ENCODE measurements around the gene SH3BGRL2.

SH3BGRL2 gene

DNA sequence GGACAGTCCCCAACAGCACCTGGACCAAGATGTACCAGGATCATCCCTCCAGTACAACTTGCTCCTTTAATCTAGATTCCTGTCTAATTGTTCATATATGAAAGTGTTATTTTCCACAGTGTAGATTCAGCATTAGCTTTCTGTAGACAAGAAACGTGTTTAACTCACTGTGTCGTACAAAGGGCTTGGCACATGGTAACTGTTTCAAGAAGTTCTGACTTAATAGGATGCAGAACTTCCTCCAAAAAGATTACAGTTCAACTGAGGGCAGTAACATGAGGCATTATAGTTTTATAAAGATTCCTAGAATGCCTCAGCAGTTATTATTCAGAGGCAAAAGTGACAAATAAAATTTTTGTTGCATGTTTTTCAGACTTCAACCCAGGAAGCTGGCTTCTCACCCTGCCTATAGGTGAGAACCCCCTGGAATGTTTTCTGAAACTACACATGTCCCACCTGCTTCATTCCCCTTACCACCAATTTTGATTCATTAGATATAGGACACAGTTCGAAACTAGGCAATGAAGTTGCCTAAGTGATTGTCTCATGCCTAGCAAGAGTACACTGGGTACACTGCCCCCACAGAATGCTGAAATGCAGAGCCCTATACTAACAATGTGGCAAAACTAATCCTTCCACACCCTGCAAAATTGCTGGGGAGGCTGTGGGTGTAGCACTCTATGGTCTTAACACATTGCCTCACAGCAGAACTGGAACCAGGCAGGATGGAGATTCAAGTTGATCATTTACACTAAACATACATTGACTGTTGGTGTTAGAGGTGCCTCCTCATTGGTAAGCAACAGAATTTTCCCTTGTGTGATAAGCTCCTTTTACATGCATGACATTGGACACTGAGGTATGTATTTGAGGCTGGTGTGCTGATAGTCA, 22.6 kb upstream of the SH3BGRL2 start:
- TF ChIP-seq SUZ12 (IDR thresholded peaks at IDR 0.05; ENCODE audit: extremely low read depth, insufficient read depth, insufficient read length) (no peak), YY1 (IDR thresholded peaks at IDR 0.05; ENCODE audit: insufficient read depth, insufficient read length) (no peak), ZNF274 (IDR thresholded peaks at IDR 0.05; ENCODE audit: low read depth, low read length) (no peak)
- no peak overlapping the region for H3K9ac ChIP-seq (ENCODE audit: insufficient read length, low read depth)
- H3K9me3 ChIP-seq (ENCODE audit: insufficient read depth, low read length), result no peaks in the 10 kb centered on the region
- no peaks in the 10 kb centered on the region for H3K27me3 ChIP-seq (ENCODE audit: insufficient read depth, insufficient read length)
- no peaks in the 10 kb centered on the region for H3K4me1 ChIP-seq (ENCODE audit: insufficient read depth, insufficient read length)
- DNase-seq (ENCODE audit: low read depth, low spot score), result no peak
- H3K36me3 ChIP-seq (ENCODE audit: insufficient read depth, insufficient read length, low read length), result no peaks in the 10 kb centered on the region
- H3K4me3 ChIP-seq (ENCODE audit: insufficient read length, low read depth), result no peak overlapping the region

DNA sequence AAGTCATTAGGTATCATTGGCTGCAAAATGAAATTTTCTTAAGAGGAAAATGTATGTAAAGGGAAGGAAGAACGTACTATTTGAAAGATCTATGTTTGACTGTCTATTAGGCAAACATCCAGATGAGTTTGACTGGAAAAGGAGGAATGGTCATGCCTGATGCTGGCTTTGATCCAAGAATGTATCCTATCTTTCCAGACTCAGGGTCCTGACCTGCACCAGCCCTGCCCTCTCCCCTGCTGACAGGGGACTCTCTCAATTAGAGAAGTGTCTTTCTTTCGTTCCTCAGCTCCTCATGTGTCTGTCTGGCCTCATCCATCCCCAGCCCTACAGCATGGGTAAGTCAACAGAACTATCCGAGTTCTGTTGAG, 21.9 kb upstream of the SH3BGRL2 start:
- H3K4me1 ChIP-seq (ENCODE audit: insufficient read depth, insufficient read length), result peaks cover 1% of the 10 kb centered on the region
- no peaks in the 10 kb centered on the region for H3K36me3 ChIP-seq (ENCODE audit: insufficient read depth, insufficient read length, low read length)
- no peak for TF ChIP-seq SUZ12 (IDR thresholded peaks at IDR 0.05; ENCODE audit: extremely low read depth, insufficient read depth, insufficient read length)
- TF ChIP-seq YY1 (IDR thresholded peaks at IDR 0.05; ENCODE audit: insufficient read depth, insufficient read length), result no peak
- no peak for TF ChIP-seq ZNF274 (IDR thresholded peaks at IDR 0.05; ENCODE audit: low read depth, low read length)
- no peaks in the 10 kb centered on the region for H3K27me3 ChIP-seq (ENCODE audit: insufficient read depth, insufficient read length)
- no peak overlapping the region for H3K9ac ChIP-seq (ENCODE audit: insufficient read length, low read depth)
- H3K9me3 ChIP-seq (ENCODE audit: insufficient read depth, low read length), result no peaks in the 10 kb centered on the region
- DNase-seq (ENCODE audit: low read depth, low spot score), result no peak
- H3K4me3 ChIP-seq (ENCODE audit: insufficient read length, low read depth), result no peak overlapping the region

DNA sequence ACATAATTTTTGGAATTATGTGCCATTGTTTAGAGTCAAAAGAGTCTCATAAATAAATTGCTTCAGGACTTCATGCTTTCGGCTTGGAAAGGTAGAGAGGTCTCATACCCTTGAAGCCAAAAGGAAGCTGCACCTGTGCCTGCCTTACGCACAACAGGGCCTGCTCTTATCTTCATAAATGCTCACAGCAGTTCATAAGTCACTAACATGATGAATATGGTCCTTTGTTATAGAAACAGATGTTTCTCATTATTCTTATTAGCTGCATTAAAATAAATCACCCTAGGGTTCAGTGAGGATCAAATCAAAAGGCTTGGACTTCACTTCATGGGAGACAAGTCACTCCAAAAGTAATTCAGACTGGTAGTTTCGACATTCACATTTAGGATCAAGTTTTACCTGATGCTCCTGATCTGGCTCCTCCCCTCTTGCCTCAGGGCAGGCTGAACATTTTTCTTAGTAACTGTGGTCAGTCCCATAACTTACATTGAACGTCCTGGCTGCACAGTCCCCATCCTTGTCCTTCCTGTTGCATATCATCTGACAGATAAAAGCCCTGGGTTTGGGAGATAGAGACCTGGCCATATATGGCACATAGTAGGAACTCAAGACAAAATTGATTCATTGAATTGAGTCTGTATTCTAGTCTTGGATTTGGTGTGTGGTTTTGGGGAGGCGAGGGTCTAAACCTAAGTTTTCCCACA, 20.7 kb upstream of the SH3BGRL2 start:
- no peaks in the 10 kb centered on the region for H3K9me3 ChIP-seq (ENCODE audit: insufficient read depth, low read length)
- DNase-seq (ENCODE audit: low read depth, low spot score), result no peak
- peaks cover 3% of the 10 kb centered on the region for H3K4me1 ChIP-seq (ENCODE audit: insufficient read depth, insufficient read length)
- TF ChIP-seq SUZ12 (IDR thresholded peaks at IDR 0.05; ENCODE audit: extremely low read depth, insufficient read depth, insufficient read length) (no peak), YY1 (IDR thresholded peaks at IDR 0.05; ENCODE audit: insufficient read depth, insufficient read length) (no peak), ZNF274 (IDR thresholded peaks at IDR 0.05; ENCODE audit: low read depth, low read length) (no peak)
- H3K9ac ChIP-seq (ENCODE audit: insufficient read length, low read depth), result no peak overlapping the region
- no peaks in the 10 kb centered on the region for H3K27me3 ChIP-seq (ENCODE audit: insufficient read depth, insufficient read length)
- no peak overlapping the region for H3K4me3 ChIP-seq (ENCODE audit: insufficient read length, low read depth)
- no peaks in the 10 kb centered on the region for H3K36me3 ChIP-seq (ENCODE audit: insufficient read depth, insufficient read length, low read length)

DNA sequence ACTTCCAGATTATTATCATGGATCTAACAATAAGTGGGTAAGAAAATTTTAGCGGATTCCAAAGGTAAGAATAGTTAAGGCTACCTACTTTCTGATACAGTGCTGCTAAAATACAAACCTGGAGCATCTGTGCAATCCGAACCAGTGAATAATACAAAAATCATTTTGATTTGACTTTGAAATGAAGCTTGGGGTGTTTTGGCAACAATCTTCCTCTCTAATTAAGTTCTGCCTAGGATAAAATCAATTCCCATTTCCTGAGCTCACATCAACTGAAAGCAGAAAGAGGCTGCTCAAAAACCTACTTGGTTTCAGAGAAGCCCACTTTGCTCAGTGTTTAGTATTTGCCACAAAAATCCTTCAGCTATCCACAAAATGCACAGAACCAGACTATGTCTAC, 18.7 kb upstream of the SH3BGRL2 start:
- Histone ChIP-seq H3K27me3 (ENCODE audit: insufficient read depth, insufficient read length) (no peaks in the 10 kb centered on the region), H3K36me3 (ENCODE audit: insufficient read depth, insufficient read length, low read length) (no peaks in the 10 kb centered on the region), H3K9ac (ENCODE audit: insufficient read length, low read depth) (no peak overlapping the region), H3K4me3 (ENCODE audit: insufficient read length, low read depth) (no peak overlapping the region), H3K9me3 (ENCODE audit: insufficient read depth, low read length) (no peaks in the 10 kb centered on the region), H3K4me1 (ENCODE audit: insufficient read depth, insufficient read length) (peaks cover 3% of the 10 kb centered on the region)
- no peak for TF ChIP-seq ZNF274 (IDR thresholded peaks at IDR 0.05; ENCODE audit: low read depth, low read length)
- TF ChIP-seq SUZ12 (IDR thresholded peaks at IDR 0.05; ENCODE audit: extremely low read depth, insufficient read depth, insufficient read length), result no peak
- DNase-seq (ENCODE audit: low read depth, low spot score), result no peak

DNA sequence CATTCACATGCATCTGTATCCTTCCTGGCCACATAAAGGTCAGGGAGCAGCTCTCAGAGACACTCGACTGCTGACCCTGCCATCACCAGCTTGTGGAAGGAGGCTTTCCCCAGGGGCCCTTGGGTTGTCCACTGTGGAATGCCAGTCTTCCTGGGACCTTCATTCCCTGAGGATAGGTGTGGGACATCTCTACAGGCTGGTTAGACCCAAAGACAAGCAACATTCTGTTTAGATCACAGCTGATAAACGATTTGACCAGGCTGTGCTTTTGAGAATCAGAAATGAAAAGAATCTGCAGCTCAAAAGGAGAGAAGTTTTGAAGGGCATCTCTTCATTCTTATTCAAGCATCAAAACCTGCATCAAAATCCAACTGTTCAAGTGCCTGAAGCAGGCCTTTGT, 18.2 kb upstream of the SH3BGRL2 start:
- no peak for TF ChIP-seq ZNF274 (IDR thresholded peaks at IDR 0.05; ENCODE audit: low read depth, low read length)
- TF ChIP-seq SUZ12 (IDR thresholded peaks at IDR 0.05; ENCODE audit: extremely low read depth, insufficient read depth, insufficient read length), result no peak
- TF ChIP-seq YY1 (IDR thresholded peaks at IDR 0.05; ENCODE audit: insufficient read depth, insufficient read length), result no peak
- Histone ChIP-seq H3K9me3 (ENCODE audit: insufficient read depth, low read length) (no peaks in the 10 kb centered on the region), H3K4me1 (ENCODE audit: insufficient read depth, insufficient read length) (peaks cover 3% of the 10 kb centered on the region), H3K4me3 (ENCODE audit: insufficient read length, low read depth) (no peak overlapping the region), H3K36me3 (ENCODE audit: insufficient read depth, insufficient read length, low read length) (no peaks in the 10 kb centered on the region), H3K27me3 (ENCODE audit: insufficient read depth, insufficient read length) (no peaks in the 10 kb centered on the region), H3K9ac (ENCODE audit: insufficient read length, low read depth) (no peak overlapping the region)
- no peak for DNase-seq (ENCODE audit: low read depth, low spot score)

DNA sequence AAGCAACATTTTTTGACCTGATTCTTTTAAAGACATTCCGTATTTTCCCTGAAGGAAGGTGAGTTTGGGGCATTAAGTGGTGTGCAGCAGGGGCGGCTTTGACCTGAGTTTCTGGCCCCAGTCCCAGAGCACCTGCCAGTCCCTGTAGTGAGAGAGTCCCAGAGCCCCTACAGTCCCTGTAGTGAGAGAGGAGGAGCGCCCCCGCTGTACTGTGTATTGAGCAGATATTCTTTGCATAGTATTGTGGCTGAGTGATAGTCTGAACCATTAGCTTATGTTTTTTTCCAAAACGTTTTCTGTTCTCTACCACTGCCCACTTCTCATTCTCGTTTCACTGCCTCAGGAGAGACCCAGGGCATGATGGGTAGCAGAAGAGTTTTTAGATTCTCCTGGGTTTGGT, 17.2 kb upstream of the SH3BGRL2 start:
- TF ChIP-seq ZNF274 (IDR thresholded peaks at IDR 0.05; ENCODE audit: low read depth, low read length), result no peak
- TF ChIP-seq YY1 (IDR thresholded peaks at IDR 0.05; ENCODE audit: insufficient read depth, insufficient read length), result no peak
- TF ChIP-seq SUZ12 (IDR thresholded peaks at IDR 0.05; ENCODE audit: extremely low read depth, insufficient read depth, insufficient read length), result no peak
- DNase-seq (ENCODE audit: low read depth, low spot score), result no peak
- Histone ChIP-seq H3K27me3 (ENCODE audit: insufficient read depth, insufficient read length) (no peaks in the 10 kb centered on the region), H3K9ac (ENCODE audit: insufficient read length, low read depth) (no peak overlapping the region), H3K4me1 (ENCODE audit: insufficient read depth, insufficient read length) (peaks cover 3% of the 10 kb centered on the region), H3K4me3 (ENCODE audit: insufficient read length, low read depth) (no peak overlapping the region), H3K36me3 (ENCODE audit: insufficient read depth, insufficient read length, low read length) (no peaks in the 10 kb centered on the region), H3K9me3 (ENCODE audit: insufficient read depth, low read length) (no peaks in the 10 kb centered on the region)

Measured in NT2/D1 (cell line).